Coronary artery (tissue), 2 donors: Measurements from ENCODE around the gene UBTF.

Source experiments
- DNase-seq: peaks from one replicate; pipeline ENCODE4 v3.0.0-alpha.2; 2017; ENCODE audit warnings: low spot score
- H3K27ac ChIP-seq, 2 donors: fragments of 200-600 bp; sonication (generic); one replicate each; pipeline ENCODE4 v1.5.1; 2016 to 2019
- H3K4me3 ChIP-seq: fragments of 200-600 bp; sonication (generic); 2 replicates; pipeline ENCODE4 v1.5.1; 2016; ENCODE audit warnings: mild to moderate bottlenecking, moderate library complexity
- CTCF ChIP-seq: fragments of 200-600 bp; sonication (generic); IDR thresholded peaks from one replicate; pipeline ENCODE4 v1.5.1; 2019; ENCODE audit warnings: antibody characterized with exemption

UBTF gene

GRCh38 chr17:44219616-44220212 is at the start of gene UBTF:
TSS of gene UBTF (minus strand) at chr17:44219675. CDS start at chr17:44218229, 1,446 bp downstream.
- no peak for DNase-seq
- peak within 1 kb of the TSS; percentile 89 for H3K4me3 ChIP-seq
- H3K27ac ChIP-seq, result peak within 1 kb of the TSS; percentile 98
- TF ChIP-seq CTCF, result no peak

- Histone ChIP-seq H3K27ac (no peak overlapping the region), H3K4me3 (no peak overlapping the region)
- no peak for TF ChIP-seq CTCF
- no peak for DNase-seq
Measured at GRCh38 chr17:44268709-44269534, 49.4 kb upstream of the UBTF start.

- Histone ChIP-seq H3K4me3 (no peak within 1 kb of the TSS), H3K27ac (no peak within 1 kb of the TSS)
- no peak for TF ChIP-seq CTCF
- DNase-seq, result no peak
Measured at GRCh38 chr17:44267818-44268490, 48.5 kb upstream of the UBTF start, which contains the start of gene SLC4A1. TSS of gene SLC4A1 (minus strand) at chr17:44268135. CDS start at chr17:44262866, 5,269 bp downstream.

GRCh38 chr17:44267165-44267455 is 47.6 kb upstream of the UBTF start:
- no peak for TF ChIP-seq CTCF
- no peak for DNase-seq
- Histone ChIP-seq H3K4me3 (no peak overlapping the region), H3K27ac (no peak overlapping the region)

- H3K27ac ChIP-seq, result no peak overlapping the region
- no peak for TF ChIP-seq CTCF
- DNase-seq, result no peak
- H3K4me3 ChIP-seq, result no peak overlapping the region
Measured at GRCh38 chr17:44266402-44267164, 47.1 kb upstream of the UBTF start.

- TF ChIP-seq CTCF, result no peak
- no peak overlapping the region for H3K4me3 ChIP-seq
- no peak for DNase-seq
- no peak overlapping the region for H3K27ac ChIP-seq
Measured at GRCh38 chr17:44263345-44263902, 43.9 kb upstream of the UBTF start.
